IPS-18c (cell line): ENCODE measurements around the gene TGFBR1.

Source experiments
- H3K4me3 ChIP-seq: 2 replicates; pipeline ENCODE4 v1.7.0; 2013; ENCODE audit warnings: low read depth, mild to moderate bottlenecking, low read length, moderate library complexity; ENCODE audit not compliant: insufficient read depth
- H3K9me3 ChIP-seq: one replicate; pipeline ENCODE4 v1.6.1; 2013; ENCODE audit warnings: mild to moderate bottlenecking, low read length, moderate library complexity; ENCODE audit not compliant: control insufficient read depth, insufficient read depth

The TGFBR1 gene

GRCh38 chr9:99104459-99105151, at the start of gene TGFBR1:
TSS of gene TGFBR1 (plus strand) at chr9:99105113. CDS start at chr9:99105206, 93 bp downstream.
- no peaks in the 10 kb centered on the region for H3K9me3 ChIP-seq
- peak within 1 kb of the TSS; percentile 75 for H3K4me3 ChIP-seq

- Histone ChIP-seq H3K9me3 (no peaks in the 10 kb centered on the region), H3K4me3 (no peak overlapping the region)
These were observed 49.5 kb upstream of the TGFBR1 start for GRCh38 chr9:99055384-99055783.

- Histone ChIP-seq H3K4me3 (no peak overlapping the region), H3K9me3 (no peaks in the 10 kb centered on the region)
These were observed 48.7 kb upstream of the TGFBR1 start for GRCh38 chr9:99056186-99056585.

GRCh38 chr9:99056886-99057664, 47.8 kb upstream of the TGFBR1 start:
- Histone ChIP-seq H3K4me3 (no peak overlapping the region), H3K9me3 (no peaks in the 10 kb centered on the region)

GRCh38 chr9:99057665-99058625, 47.0 kb upstream of the TGFBR1 start:
- Histone ChIP-seq H3K9me3 (no peaks in the 10 kb centered on the region), H3K4me3 (no peak overlapping the region)

- no peak overlapping the region for H3K4me3 ChIP-seq
- no peaks in the 10 kb centered on the region for H3K9me3 ChIP-seq
These were observed 45.7 kb upstream of the TGFBR1 start for GRCh38 chr9:99058964-99059921.

GRCh38 chr9:99060621-99061020, 44.3 kb upstream of the TGFBR1 start:
- no peak overlapping the region for H3K4me3 ChIP-seq
- no peaks in the 10 kb centered on the region for H3K9me3 ChIP-seq

- Histone ChIP-seq H3K9me3 (no peaks in the 10 kb centered on the region), H3K4me3 (no peak overlapping the region)
These were observed 42.4 kb upstream of the TGFBR1 start for GRCh38 chr9:99062549-99062948.

GRCh38 chr9:99063522-99063921, 41.4 kb upstream of the TGFBR1 start:
- Histone ChIP-seq H3K4me3 (no peak overlapping the region), H3K9me3 (no peaks in the 10 kb centered on the region)

- H3K9me3 ChIP-seq = no peaks in the 10 kb centered on the region
These were observed 38.3 kb upstream of the TGFBR1 start for GRCh38 chr9:99066571-99066970.

GRCh38 chr9:99069075-99069474, 35.8 kb upstream of the TGFBR1 start:
- Histone ChIP-seq H3K4me3 (no peak overlapping the region), H3K9me3 (no peaks in the 10 kb centered on the region)

More at GRCh38 chr9:99066571-99066970, 38.3 kb upstream of the TGFBR1 start:
- H3K4me3 ChIP-seq = no peak overlapping the region

- H3K4me3 ChIP-seq = no peak overlapping the region
- no peaks in the 10 kb centered on the region for H3K9me3 ChIP-seq
These were observed 35.4 kb upstream of the TGFBR1 start for GRCh38 chr9:99069546-99069945.

GRCh38 chr9:99070681-99071080, 34.2 kb upstream of the TGFBR1 start:
- H3K9me3 ChIP-seq = no peaks in the 10 kb centered on the region
- H3K4me3 ChIP-seq = no peak overlapping the region

GRCh38 chr9:99071313-99072039, 33.4 kb upstream of the TGFBR1 start:
- Histone ChIP-seq H3K9me3 (no peaks in the 10 kb centered on the region), H3K4me3 (no peak overlapping the region)

- Histone ChIP-seq H3K9me3 (no peaks in the 10 kb centered on the region), H3K4me3 (no peak overlapping the region)
These were observed 32.9 kb upstream of the TGFBR1 start for GRCh38 chr9:99072040-99072394.

GRCh38 chr9:99073347-99073746, 31.6 kb upstream of the TGFBR1 start:
- Histone ChIP-seq H3K9me3 (no peaks in the 10 kb centered on the region), H3K4me3 (no peak overlapping the region)
